Body of pancreas (tissue), 4 donors: ENCODE results near the gene IP6K2.

ENCODE experiments used
- CTCF ChIP-seq, 7 experiments: fragments of 450-650 bp in 4 of 7; fragments of 200-600 bp in 3 of 7; sonication (generic) in 3 of 7; IDR thresholded peaks; one replicate each; pipeline ENCODE4 v1.5.1; 2016 to 2019; ENCODE audit warnings: antibody characterized with exemption in 7 of 7
- POLR2A ChIP-seq, 3 donors: fragments of 450-650 bp; IDR thresholded peaks; one replicate each; pipeline ENCODE4 v1.6.1; 2016; ENCODE audit warnings: antibody characterized with exemption in 3 of 3, mild to moderate bottlenecking in 2 of 3

- peak; percentile 50 to 94 (median 80) for TF ChIP-seq CTCF (IDR thresholded peaks at IDR 0.05)
- no peak for TF ChIP-seq POLR2A (IDR thresholded peaks at IDR 0.05)
Measured at GRCh38 chr3:48739955-48740823, 23.2 kb upstream of the IP6K2 start.
